Activated T-cell treated with anti-CD3 and anti-CD28 coated beads for 4 hours (primary cell): Measurements from ENCODE around the gene LFNG.

Experiments
- DNase-seq: peaks from one replicate; pipeline ENCODE4 v3.0.0-alpha.2; 2020

The LFNG gene

DNA sequence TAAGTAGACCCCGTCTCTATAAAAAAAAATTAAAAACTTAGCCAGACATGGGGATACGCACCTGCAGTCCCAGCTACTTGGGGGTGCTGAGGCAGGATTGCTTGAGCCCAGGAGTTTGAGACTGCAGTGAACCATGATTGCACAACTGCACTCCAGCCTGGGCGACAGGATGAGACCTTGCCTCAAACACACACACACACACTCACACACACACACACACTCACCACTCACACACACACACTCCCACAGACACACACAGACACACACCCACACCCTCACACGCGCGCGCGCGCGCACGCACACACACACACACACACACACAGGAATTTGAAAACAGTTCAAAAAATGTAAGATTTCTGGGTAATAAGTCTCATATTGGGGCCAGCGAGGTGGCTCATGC, 34.7 kb upstream of the LFNG start:
- no peak for DNase-seq

GRCh38 chr7:2487586-2488271, 31.8 kb upstream of the LFNG start:
- no peak for DNase-seq

DNA sequence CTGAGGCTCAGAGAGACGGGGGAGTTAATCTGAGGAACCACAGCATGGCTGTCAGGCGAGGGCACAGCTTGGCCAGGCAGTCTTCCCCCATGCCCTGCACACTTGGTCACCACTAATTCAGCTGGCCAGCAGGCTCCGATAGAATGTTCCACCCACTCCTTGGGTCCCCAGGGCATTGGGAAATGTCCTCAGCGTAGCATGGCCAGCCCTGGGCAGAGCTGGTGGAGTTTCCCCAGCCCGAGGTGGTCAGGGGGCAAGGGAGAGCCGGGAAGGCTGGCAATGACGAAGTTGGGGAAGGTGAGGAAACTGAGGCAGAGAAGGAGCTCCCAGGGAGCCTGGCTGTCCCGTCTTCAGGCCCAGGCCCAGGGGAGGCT, 31.3 kb upstream of the LFNG start:
- DNase-seq, result no peak

DNA sequence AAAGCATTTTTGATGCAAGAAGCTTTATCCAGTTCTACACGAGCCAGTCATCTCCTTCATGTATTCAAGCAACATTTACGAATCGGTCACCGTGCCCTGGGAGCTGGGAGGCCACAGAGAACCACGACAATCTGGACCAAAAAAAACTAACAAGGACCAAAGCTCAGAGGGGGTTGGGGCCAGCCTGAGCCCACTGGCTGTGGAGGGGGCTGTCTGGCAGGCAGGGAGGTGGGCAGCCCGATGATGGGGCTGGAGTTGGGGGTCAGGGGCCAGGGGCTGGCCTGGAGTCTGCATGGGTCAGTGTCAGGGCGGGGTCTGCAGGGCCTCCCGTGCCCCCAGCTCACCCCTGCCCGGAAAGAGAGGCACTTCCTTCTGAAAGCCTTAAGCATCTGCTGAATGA, 30.9 kb upstream of the LFNG start:
- no peak for DNase-seq

DNA sequence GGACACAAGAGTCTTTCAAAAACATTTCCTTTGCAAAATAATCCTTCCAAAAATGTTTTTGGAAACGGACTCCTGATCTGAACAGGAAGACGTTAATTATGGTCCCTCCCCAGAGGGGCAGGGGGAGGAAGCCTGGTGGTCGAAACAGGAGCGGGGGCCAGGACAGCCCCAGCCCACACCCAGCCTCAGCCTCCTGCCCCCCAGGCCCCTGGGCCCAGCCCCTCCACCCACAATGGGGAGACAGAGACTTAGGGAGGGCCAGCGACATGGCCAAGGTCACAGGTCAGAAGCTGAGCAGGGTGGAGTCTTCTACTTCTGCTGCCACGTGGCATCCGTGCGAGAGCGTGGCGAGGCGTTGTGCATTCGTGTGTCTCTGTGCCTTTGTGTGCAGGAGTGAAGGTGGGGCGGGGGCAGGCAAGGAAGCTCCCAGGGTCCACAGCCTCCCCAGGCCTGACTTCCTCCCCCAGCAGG, 29.4 kb upstream of the LFNG start:
- no peak for DNase-seq

DNA sequence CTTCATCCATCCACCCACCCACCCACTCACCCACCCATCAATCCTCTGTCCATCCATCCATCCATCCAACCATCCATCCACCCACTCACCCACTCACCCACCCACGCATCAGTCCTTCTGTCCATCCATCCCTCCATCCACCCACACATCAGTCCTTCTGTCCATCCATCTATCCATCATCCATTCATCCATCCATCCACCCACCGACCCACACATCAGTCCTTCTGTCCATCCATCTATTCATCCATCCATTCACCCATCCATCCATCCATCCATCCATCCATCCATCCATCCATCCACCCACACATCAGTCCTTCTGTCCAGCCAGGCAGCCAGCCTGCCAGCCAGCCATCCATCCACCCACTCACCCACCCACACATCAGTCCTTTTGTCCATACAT, 27.5 kb upstream of the LFNG start:
- no peak for DNase-seq

DNA sequence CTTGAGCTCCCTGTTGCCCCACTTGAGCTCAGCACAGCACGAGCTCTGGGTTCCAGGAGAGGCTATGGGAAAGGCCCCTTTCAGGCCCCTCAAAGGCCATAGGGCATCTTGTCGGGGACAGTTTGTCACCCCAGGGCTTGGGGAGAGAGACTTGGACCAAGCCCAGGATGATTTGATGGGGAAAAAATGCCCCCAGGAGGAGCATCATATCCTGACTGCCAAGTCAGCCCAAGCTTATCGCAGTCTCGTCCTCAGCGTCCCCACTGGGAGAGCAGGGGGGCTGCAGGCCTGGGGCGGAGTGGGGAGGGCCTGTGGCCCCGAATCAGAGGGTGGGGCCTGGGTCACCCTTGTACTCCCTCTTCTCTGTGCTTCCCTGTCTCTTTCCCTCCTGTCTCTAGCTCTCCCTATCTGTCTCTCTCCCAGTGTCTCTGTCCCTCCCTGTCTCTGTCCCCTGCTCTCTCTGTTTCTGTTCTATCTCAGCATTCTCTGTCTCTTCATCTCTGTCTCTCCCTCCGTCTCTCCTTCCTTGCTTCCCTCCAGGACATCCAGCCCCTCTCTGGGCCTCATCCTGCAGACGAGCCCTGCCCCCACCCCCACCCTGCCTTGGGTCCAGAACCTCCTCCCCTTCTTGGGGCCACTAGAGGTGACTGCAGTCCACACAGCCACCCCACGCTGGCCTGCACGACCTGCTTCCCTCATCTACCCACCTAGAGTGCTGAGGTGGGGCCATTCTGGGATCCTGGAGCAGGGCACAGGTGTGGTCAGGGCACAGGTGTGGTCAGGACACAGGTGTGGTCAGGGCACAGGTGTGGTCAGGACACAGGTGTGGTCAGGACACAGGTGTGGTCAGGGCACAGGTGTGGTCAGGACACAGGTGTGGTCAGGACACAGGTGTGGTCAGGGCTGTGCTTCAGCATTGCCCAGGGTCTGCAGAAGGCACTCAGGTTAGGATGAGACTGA, 26.1 kb upstream of the LFNG start:
- no peak for DNase-seq

DNA sequence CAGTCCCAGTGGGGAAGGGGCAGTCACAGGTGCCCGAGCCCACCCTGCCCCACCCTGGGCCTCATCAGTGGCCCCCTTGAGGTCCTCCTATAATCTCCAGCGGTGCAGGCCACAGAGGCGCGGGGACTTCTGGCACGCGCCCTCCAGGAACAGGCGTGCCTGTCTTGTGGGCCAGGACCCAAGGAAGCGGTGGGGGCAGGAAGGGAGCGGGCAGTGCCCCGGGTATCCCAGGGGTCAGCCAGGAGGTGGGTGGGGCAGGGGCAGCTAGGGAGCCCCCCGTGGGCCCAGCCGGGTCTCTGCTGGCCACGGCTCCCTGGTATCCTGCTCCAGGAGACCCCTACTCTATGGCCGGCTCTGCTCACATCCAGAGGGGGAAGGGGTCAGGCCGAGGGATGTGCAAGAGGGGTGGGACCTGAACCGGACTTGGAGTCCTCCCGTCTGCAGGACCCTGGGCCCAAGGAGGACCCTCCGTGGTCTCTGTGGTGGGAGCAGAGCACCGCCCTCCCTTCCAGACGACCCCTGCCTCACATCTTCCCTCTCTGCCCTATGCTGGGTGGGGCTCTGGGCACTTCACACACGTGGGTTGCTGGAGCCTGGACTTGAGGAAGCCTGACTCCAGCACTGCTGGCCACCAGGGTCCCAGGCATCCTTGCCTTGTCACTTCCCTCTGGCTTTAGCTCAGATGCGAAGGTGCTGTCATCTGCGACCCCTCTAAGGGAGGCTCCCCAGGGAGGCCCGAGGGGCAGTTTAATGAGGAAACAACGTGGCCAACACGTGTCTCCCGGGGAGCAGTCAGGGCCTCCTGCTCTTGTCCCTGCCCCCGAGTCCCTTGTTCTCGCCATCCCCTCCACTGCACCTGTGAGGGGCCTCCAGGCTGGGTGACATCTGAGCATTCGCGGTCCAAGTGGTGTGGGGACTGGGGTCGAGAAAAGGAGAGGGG, 25.1 kb upstream of the LFNG start:
- no peak for DNase-seq

- no peak for DNase-seq
These were observed 23.9 kb upstream of the LFNG start for GRCh38 chr7:2495418-2496299.

DNA sequence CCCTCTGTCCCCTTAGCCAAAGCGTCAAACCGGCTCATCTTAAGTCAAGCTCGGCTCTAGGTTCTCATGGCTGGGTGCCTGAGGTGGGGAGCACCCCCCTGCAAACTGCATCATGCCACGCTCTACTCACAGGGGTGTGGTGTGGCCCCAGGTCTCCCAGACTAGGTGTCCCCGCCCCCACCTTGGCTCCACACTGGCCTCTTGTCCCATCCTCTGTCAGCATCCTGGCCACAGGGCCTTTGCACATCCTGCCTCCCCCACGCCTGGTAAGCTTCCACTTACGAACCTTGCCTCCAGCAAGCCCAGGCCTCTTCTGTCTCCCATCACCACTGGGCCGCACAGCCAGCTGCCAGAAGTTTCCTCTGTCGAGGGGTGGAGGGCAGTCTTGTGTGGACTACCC, 23.2 kb upstream of the LFNG start:
- DNase-seq, result no peak

DNA sequence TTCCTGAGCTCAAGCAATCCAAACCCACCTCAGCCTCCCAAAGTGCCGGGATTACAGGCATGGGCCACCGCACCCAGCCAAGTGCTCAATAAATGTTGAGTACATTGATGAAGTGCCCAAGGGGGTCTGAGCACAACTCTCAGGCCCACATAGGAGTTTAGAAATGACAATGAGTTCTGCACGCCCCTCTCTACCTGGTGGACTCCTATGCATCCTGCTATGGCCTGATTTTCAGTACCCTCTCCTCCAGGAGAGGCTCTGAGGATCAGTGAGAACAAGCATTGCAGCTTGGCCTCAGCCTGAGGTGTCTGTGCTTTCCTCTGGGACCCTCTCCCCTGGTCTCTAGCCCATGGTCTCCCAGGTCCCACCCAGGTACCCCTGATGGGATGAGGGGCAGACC, 22.5 kb upstream of the LFNG start:
- DNase-seq, result no peak

- no peak for DNase-seq
These were observed 21.9 kb upstream of the LFNG start for GRCh38 chr7:2497500-2498336.

- no peak for DNase-seq
These were observed 20.9 kb upstream of the LFNG start for GRCh38 chr7:2498708-2499107.

DNA sequence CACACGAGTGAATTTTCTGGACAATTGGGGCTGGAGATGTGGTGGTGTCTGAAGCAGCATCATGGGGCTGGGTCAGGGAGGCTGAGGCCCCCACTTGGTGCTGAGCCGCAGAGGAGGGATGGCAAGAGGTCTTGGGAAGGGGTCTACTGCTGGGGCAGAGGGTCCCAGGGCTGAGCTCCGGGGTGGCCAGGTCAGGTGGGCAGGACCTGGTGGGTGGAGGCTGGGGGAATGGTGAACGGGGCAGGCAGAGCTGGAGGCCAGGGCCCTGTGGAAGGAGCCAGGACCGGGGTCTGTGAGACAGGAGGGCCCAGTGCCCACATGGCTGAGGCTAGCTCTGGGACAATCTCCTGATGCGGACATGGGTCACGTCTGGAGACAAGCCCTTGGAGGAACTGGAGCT, 20.4 kb upstream of the LFNG start:
- DNase-seq, result no peak

DNA sequence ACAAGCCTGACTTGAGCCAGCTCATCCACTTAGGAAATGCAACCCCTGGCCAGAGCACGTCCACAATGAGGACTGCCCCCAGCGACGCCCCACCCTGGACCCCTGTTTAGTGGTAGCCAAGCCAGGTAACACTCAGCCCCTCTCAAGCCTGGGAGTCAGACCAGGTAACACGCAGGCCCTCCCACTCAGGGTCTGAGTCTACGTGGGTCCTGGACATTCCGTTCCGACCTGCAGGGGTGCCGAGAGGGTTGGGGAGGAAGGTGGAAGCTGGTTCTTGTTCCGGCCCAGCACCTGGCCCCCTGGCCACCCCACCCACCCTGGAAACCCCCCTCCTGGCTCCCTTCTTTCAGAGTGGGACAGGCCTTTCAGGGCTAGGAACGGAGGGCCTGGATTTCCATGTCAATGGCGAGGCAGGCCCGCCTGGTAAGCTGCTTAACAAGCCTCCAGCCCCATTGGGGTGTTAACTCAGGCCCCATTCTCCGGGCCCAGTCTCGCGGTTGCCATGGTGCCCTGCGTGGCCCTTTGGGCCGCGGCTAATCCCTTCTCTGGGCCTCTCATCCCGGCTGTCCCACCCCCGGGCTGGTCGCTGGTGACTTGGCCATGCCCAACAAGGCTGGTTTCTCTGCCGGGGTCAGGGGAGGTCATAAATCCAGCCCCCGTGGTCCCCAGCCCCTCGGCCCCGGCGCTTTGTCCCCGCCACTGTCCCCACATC, 19.7 kb upstream of the LFNG start:
- DNase-seq, result no peak

DNA sequence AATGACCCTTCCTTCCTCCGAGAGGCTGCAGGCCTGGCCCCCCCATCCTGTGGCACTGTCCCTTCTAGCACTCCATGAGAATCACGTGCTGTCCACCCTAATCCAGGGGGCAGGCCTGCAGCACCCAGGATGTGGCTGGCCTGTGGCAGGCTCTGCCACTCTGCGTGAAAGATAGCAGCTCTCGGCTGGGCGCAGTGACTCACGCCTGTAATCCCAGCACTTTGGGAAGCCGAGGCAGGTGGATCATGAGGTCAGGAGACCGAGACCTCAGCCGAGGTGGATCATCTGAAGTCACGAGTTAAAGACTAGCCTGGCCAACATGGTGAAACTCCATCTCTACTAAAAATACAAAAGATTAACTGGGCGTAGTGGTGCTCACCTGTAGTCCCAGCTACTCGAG, 18.9 kb upstream of the LFNG start:
- DNase-seq, result no peak

DNA sequence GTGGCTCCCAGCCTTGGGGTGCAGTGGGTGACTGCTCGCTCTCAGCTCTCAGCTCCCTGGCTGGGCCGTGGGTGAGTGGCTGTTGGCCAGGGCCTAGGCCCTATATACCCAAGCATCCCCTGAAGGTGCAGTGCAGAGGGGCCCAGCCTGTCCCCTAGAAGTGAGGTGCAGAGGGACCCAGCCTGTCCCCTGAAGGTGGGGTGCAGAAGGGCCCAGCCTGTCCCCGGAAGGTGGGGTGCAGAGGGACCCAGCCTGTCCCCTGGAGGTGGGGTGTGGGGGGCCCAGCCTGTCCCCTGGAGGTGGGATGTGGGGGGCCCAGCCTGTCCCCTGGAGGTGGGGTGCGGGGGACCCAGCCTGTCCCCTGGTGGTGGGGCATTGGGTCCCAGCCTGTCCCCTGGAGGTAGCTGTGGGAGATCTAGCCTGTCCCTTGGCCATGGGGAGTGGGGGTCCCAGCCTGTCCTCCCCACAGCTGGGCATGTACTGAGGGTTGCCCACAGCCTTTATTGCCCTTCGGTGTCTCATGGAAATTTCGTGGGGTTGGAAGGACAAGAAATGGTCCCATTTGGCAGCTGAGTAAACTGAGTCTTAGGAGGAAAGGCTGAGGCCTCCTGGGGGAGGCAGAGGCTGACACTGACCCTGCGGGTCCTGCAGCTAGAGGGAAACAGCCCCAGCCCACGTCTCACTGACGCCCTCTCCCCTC, 17.5 kb upstream of the LFNG start:
- no peak for DNase-seq

- DNase-seq, result no peak
These were observed 17.0 kb upstream of the LFNG start for GRCh38 chr7:2502647-2502966.

GRCh38 chr7:2503056-2503941, 16.3 kb upstream of the LFNG start:
- no peak for DNase-seq
